Measurements from ENCODE around the gene CRISP2. TPM values are rescaled to one million over a fixed set of nuclear protein-coding genes. Genes with fewer than 3 reads are reported as not detected.
A peak's percentile ranks its signal among the peaks of the same experiment; 100 is the strongest.

Gene CRISP2
- total and polyA plus RNA-seq, 9 of the 15 experiments (the other 6 are each of a cell fraction or from before 2014, with no cell fraction given): not detected

DNA sequence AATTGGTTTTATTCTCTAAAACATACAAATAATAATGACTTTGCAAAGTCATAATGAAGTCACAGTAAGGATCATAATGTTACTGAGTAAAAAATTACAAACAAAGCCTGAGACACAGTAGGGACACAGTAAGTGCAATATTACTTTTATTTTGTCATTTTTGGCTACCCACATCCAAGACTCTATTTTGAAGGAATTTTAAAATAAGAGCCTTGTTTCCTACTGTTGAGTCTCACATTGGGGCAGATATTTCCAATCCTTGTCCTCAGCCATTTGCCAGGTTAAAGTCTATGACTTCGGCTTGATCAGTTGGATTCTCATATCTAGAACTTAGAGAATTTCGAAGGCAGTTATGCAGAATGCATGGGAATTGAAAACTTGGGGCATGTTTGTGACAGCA lies 65.9 kb downstream of the CRISP2 start (continued):
- no peak for TF ChIP-seq POLR2H (tag; IDR thresholded peaks at IDR 0.05; ENCODE audit: low read depth)
- peak; percentile 97 for TF ChIP-seq MYNN (IDR thresholded peaks at IDR 0.05)
- no peak for TF ChIP-seq MYNN (CRISPR knock-in tag; IDR thresholded peaks at IDR 0.05)
- TF ChIP-seq, protein P1, sequence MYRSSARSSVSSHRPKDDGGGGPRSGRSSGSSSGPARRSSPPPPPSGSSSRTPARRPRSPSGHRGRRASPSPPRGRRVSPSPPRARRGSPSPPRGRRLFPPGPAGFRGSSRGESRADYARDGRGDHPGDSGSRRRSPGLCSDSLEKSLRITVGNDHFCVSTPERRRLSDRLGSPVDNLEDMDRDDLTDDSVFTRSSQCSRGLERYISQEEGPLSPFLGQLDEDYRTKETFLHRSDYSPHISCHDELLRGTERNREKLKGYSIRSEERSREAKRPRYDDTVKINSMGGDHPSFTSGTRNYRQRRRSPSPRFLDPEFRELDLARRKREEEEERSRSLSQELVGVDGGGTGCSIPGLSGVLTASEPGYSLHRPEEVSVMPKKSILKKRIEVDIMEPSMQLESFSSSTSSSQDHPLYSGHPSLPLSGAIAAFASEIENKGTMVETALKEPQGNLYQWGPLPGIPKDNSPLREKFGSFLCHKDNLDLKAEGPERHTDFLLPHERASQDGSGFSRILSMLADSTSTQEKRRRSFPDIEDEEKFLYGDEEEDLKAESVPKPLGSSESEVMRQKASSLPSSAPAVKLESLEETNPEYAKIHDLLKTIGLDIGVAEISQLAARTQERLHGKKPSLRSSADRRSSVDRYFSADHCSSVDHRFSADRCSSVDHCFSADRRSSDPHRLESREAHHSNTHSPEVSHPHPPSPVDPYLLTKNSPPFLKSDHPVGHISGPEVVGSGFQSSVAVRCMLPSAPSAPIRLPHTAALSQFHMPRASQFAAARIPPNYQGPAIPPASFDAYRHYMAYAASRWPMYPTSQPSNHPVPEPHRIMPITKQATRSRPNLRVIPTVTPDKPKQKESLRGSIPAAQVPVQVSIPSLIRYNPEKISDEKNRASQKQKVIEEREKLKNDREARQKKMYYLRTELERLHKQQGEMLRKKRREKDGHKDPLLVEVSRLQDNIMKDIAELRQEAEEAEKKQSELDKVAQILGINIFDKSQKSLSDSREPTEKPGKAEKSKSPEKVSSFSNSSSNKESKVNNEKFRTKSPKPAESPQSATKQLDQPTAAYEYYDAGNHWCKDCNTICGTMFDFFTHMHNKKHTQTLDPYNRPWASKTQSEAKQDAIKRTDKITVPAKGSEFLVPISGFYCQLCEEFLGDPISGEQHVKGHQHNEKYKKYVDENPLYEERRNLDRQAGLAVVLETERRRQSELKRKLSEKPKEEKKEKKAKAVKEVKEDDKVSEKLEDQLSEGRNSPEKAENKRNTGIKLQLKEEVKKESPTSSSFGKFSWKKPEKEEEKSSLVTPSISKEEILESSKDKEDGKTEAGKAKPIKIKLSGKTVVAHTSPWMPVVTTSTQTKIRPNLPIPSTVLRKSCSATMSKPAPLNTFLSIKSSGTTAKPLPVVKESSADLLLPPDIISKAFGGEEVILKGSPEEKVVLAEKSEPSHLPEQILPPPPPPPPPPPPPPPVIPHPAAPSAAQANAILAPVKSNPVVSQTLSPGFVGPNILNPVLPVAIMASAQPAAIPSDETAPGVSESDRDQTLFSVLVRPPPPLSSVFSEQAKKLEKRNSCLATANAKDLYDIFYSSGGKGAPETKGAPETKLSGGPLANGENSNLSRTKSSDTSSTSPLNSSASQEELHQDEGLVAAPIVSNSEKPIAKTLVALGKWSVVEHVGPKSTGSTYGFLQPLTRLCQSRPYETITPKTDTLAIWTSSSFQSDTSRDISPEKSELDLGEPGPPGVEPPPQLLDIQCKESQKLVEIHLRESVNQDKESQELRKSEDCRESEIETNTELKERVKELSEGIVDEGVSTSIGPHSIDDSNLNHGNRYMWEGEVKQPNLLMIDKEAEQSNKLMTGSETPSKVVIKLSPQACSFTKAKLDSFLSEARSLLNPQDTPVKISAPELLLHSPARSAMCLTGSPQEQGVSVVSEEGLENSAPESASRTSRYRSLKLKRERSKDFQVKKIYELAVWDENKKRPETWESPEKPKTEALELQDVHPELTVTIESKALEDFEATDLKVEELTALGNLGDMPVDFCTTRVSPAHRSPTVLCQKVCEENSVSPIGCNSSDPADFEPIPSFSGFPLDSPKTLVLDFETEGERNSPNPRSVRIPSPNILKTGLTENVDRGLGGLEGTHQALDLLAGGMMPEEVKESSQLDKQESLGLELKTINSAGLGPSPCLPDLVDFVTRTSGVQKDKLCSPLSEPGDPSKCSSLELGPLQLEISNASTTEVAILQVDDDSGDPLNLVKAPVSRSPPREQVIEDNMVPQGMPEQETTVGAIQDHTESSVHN (IDR thresholded peaks at IDR 0.05; ENCODE audit: borderline replicate concordance in 1 of 2, low read depth in 1 of 2): peak in 1 of 2 experiments; percentile 28; a peak in 1 of 4 replicates
- TF ChIP-seq GATAD2B (IDR thresholded peaks at IDR 0.05; ENCODE audit: borderline replicate concordance): peak; percentile 21; the same call in 1 of the 2 replicates
